Measurements from ENCODE around the gene CPNE4. TPM values are rescaled to one million over a fixed set of nuclear protein-coding genes. Genes with fewer than 3 reads are reported as not detected.

Gene CPNE4
- total RNA-seq, 2 experiments from 2014 or later: not detected

DNA sequence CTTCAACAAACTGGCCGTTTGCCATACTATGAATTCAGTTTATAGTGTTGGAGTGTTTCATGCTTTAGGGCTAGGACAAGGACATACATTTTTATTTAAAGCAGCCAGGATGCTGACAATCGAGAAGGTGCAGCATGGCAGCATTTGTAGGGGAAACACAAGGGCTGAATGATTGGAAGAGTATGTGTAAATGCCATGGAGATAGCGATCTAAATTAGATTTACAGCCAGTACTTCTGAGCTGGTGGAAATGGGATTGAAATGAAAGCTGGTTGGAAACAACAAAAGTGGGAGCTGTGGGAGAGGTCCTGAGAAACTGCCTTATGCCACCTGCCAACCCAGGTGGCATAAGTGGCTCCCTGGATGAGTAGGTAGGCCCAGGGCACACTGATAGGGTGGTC lies 322.2 kb downstream of the CPNE4 start:
- CTCF ChIA-PET: no interaction called here
- POLR2A ChIA-PET: no interaction called here

DNA sequence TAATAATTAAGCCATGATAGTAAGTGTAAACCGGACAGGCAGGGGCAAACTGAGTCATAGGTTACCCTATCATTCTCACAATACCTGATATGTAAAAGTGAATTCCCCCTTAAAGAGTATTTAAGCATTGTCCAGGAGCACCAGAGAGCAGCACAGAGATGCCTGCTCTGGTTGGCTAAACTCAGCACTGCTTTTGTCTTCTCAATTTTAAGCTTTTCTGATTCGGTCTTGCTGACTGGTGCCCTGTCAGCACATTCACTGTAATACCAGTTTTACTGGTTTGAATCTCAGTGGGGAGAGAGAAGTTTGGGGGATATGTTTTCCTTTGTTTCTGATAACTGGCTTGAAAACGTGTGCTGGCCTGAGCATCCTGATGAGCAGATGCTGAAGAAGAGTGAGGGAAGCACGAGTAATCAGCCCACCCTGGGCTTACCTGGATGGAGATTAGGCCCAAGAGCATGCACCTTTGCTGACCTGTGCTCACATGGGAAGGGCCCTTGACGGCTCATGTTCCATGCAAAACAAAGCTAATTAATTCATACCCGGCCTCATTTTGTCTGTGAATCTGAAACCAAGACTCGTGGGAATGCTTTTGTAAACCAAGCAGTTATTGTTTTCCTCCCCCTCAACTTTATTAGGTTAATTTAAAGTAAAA lies 323.6 kb downstream of the CPNE4 start:
- ChIA-PET CTCF (no interaction called here), POLR2A (no interaction called here)

DNA sequence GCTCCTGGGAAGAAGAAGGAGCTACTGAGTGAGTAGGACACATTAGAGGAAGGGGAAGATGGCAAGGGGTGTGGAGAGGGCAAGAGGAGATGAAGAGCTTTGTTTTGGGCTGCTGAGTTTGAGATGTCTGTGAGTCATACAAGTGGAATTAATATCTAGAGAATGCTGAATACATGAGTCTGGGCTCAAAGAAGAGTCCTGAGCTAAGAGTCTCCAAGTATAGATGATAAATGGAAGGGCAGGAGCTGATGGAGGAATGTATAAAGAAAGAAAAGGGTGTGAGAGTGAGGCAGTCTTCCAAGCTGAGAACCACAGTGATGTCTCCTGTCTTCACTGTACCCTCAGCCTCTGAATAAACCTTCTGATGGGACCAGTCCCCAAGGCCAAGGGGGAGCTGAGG lies 326.6 kb downstream of the CPNE4 start:
- ChIA-PET POLR2A (no interaction called here), CTCF (no interaction called here)

DNA sequence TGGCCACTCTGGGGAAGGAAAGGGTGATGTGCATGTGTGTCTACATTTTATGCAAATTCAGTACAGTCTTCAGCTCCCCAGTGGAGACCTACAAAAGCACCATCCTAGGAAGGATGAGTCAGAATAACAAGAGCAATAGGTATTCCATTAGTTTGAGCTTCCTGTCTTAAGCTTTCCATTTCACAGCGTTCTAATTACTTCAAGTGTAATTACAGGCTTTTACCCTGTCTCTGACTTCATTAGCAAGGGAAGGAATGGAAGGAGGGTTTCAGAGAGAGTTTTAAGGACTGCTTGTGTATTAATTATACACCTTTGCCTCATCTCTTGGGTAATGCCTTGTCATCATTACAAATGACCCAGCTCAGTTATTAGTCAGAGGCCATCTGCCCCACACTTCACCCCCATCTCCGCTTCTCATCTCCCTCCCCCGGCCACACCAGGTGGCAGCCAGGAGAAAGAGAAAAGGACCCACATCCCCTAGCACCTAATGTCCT lies 329.2 kb downstream of the CPNE4 start:
- POLR2A ChIA-PET: no interaction called here
- CTCF ChIA-PET: no interaction called here

DNA sequence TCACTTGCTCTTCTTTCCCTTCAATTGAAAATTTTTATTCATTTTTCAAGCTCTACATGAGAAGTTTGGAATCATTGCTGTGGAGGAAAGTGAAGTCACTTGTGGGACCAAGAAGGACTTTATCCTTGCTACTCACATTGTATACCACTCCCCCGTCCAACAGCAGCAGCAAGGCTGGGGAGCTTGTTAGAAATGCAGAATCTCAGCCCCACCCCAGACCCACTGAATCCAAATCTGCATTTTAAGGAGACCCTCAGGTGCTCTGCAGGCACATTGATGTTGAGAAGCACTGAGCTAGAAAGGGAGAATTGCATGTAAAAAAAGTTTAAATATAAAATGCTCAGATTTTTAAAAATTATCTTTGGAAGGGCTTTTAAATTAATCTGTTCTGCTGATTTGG lies 329.7 kb downstream of the CPNE4 start:
- CTCF ChIA-PET: no interaction called here
- POLR2A ChIA-PET: no interaction called here

DNA sequence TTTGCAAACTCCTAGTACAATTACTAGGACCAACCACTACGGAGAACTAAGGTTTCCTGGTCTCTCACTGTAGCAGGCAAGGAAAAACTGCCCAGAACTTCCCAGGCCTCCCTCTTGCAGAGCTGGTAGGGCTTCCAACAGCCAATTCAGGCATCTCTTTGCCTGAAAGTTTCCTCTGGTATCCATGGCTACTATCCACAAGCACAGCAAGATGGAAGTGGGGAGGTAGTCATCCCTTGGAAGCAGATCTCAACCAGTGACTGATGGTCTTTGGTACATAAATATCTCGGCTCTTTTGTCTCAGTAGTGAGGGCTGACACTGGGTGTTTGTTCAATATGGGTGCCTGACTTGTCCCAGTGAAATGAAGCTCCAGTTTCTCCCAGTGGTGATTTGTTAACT lies 330.7 kb downstream of the CPNE4 start:
- ChIA-PET CTCF (no interaction called here), POLR2A (no interaction called here)

DNA sequence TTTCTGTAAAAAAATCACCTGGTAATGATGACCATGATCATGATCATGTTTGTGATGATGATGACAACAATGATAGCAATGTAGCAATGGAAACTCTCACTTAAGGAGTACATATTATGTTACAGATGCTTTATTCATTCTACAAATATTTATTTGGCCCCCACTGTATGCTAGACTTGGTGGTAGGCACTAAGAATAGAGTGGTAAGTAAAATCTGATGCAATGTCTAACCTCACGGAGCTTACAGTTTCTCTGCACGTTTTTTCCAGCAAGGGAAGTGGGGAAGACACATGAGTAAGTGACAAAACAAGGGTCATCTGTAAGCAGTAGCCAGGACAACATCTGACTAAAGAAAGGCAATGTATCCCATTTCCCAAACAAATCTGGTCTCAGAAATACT lies 332.7 kb downstream of the CPNE4 start:
- POLR2A ChIA-PET: no interaction called here
- CTCF ChIA-PET: no interaction called here

DNA sequence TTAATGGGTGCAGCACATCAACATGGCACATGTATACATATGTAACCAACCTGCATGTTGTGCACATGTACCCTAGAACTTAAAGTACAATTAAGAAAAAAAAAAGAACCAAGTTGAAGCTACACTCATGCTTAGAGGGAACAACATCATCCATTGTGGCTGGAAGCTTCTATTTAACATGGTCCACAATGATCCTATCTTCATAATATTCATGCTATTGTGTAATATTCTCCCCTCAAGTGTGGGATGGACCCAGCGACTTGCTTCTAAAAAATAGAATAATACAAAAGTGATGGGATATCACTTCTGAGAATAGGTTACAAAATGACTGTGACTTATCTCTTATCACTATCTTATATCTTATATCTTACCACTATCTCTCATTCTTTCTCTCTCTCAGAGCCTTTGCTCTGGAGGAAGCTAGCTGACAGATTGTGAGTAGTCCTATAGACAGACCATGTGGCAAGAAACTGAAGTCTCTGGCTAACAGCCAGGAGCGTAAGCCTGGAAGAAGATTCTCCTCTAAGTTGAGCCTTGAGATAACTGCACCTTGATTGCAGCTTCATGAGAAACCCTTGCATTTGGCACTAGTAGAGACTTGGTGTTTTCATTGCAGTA lies 333.6 kb downstream of the CPNE4 start:
- CTCF ChIA-PET: no interaction called here
- POLR2A ChIA-PET: no interaction called here

DNA sequence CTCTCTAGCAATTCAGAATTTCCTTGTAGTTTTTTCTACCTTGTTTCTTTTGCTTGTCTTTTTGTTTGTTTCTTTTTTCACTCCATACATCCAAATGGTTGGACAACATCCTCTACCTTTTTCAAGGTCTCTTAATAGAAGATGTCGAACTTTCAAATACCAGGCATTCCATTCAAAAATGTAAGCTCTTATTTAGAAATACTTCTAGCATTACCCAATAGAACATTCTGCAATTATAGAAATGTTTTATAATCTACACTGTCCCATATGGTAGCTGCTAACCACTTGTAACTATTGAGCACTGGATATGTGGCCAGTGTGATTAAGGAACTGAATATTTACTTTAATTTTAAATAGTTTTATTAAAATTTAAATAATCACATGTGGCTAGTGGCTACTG lies 335.8 kb downstream of the CPNE4 start:
- POLR2A ChIA-PET: no interaction called here
- CTCF ChIA-PET: no interaction called here

DNA sequence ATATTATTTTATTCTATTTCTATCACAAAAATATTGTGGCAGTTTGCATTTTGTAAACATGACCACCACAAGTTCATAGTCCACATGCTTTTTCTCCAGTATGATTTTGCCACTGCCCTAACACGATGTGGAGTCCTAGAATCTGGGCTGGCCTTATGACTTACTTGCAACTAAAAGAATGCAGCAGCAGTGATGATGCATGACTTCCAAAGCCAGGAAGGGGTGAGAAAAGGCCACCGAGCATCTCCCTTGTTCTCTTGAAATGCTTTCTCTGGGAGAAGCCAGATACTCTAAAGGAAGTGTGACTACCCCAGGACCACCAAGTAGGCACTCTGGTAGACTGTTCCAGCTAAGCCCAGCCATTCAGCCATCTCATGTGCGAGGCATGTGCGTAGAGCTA lies 340.4 kb downstream of the CPNE4 start:
- CTCF ChIA-PET: no interaction called here
- POLR2A ChIA-PET: no interaction called here

DNA sequence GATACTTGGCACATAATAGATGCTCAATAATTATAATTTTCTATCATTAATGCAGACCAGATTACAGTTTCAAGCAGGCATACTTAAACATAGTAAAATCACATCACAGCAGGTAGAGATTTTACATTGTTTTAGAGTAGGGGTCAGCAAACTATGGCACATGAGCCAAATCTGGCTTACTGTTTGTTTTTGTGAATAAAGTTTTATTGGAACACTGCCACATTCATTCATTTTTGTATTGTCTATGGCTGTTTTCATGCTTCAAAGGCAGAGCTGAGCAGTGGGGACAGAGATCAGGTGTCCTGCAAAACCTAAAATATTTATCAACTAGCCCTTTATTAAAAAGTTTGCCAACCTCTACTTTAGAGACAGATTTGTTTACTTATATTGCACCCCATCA lies 342.5 kb downstream of the CPNE4 start:
- ChIA-PET CTCF (no interaction called here), POLR2A (no interaction called here)

DNA sequence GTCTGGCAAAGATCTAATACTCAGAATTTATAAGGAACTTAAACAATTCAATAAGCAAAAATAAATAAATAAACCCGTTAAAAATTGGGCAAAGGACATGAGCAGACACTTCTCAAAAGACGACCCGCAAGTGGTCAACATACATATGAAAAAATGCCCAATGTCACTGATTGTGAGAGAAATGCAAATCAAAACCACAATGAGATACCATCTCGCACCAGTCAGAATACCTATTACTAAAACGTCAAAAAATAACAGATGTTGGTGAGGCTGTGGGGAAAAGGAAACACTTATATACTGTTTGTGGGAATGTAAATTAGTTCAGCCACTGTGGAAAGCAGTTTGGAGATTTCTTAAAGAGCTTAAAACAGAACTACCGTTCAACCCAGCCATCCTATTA lies 344.0 kb downstream of the CPNE4 start:
- CTCF ChIA-PET: no interaction called here
- POLR2A ChIA-PET: no interaction called here

DNA sequence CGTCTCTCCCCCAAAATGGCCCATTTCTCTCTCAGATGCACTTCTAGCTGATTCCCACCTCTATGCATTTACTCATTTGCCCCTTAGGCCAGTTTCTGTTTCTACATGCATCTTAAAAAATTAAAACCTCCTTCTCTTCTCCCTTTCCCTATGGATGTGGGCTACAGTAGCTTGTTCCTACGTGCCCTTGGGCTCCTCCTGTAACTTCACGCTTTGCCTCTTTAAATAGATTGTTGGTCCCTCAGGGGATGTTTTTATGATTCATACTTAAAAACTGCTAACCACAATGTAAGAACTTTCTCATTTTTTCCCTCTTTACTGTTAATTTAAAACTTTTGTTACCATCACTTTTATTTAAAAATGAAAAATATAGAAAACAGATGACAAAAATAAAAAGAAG lies 346.4 kb downstream of the CPNE4 start:
- CTCF ChIA-PET: no interaction called here
- POLR2A ChIA-PET: no interaction called here

DNA sequence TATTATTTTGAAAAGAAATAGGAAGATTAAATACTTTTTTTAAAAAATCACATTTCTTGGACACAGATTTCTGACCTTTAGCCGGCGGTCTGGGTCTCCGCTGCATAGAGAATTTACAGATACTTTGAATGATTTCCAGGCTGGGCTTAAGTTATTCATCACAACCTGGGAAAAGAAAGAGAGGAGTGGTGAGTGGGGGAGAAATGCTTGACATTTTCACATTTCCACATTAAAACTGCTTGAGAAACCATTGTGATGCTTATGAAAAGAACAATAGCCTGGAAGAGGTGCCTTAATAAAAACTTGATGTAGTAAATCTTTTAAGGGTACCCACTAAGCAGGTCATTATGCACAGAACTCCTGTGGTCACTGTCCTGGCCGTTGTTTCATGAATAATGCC lies 365.2 kb downstream of the CPNE4 start:
- ChIA-PET CTCF (no interaction called here), POLR2A (interaction anchor here (0.7 kb wide), 1 partner anchor 8 kb away, joined by 4 read pairs; no protein-coding TSS in a partner anchor)

DNA sequence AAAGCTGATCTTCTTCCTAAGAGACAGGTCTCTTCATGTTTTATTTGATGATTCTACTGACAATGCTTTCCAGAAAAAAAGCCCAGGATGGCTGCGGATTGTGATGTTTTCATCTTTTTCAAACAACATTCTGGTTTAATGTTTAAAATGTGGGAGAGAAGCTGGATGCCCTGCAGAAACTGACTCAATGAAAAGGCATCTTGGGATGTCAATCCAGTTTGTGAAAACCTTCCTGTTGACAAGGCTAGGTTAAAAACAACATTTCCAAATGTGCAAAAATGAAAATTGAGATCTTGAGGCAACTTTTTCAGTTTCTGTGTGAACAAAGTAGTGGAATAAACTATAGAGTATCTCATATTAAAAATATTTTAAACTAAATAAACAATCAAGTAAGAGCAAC lies 376.0 kb downstream of the CPNE4 start:
- CTCF ChIA-PET: no interaction called here
- POLR2A ChIA-PET: no interaction called here

DNA sequence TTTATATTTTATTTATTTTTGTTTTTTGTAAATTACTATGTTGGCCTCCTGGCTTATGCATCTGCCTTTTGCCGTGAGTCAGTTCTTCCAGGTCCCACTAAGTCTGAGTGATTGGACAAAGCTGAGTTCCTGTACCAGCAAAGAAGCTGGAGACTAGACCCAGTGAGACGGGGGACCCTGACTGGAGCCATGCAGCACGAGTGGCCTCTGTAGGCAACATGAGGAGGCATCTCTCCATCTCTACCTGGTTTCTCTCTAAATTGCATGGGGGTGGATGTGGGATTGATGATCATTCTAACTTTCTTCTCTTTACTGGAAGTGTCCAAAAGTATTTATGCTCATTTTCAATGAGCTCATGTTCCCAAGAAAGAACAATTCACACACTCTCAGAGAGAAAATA lies 376.7 kb downstream of the CPNE4 start:
- ChIA-PET POLR2A (no interaction called here), CTCF (no interaction called here)

DNA sequence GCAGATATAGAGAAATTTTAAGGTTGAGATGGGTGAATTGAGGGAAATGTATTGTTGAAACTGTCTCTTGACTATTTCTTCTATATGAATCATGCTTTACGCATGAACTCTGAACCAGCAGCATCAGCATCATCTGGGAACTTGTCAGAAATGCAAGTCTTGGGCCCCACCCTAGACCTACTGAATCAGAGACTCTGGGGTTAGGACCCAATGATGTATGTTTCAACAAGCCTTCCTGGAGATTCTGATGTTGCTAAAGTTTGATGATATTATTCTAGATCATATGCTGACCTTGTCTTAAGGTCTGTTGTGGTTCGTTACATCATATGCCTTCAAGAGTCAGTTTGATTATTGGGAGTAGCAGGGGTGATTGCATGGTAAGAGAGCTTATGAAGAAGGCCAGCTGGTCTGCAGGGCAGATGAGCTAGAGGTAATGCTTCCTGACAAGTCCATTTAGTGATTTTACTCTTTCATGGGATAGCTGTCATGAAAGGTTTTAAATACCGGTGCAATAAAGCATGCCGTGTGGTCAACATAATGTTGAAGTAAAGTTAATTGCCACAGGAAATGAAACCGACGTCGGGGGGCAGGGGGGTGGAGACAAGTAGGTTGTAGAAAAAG lies 379.6 kb downstream of the CPNE4 start:
- ChIA-PET CTCF (no interaction called here), POLR2A (no interaction called here)

DNA sequence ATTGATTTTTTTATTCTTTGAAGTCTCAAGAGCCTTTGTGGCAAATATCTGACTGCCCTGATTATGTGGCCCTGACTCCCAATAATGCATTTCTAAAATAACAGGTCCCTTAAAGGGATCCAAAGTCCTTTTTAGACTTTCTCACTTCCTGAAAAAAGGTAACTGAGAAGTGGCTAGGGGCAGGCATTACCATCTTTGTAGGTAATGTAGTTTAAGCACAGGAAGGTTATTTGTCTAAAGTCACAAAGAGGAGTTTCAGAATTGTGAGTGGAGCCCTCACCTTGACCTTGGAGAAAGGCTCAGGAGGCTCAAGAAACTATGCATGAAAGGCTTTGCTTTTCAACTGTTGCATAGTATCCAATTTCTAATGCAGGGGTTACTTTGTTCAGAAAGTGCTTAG lies 389.2 kb downstream of the CPNE4 start:
- CTCF ChIA-PET: no interaction called here
- POLR2A ChIA-PET: no interaction called here

DNA sequence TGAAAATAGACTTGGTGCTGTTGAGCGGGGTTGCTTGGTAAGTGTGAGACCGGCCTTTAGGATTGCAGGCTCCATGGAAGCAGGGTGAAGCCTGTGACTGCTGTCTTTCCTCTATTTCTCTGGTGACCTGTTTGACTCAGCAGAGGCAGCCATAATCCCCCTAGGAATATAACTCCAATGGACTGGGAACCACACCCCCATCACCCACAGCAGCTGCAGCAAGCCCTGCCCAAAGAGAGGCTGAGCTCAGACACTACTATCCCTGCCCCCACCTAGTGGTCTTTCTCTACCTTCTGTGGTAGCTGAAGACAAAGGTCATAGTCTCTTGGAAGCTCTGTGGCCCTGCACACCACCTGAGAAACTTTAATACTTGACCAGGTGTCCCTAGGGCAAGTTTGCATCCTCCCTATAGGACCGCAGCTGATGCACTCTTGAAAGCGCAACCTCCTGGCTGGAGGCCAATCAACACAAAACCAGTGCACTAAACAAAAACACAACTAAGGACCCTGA lies 398.5 kb downstream of the CPNE4 start:
- ChIA-PET CTCF (no interaction called here), POLR2A (no interaction called here)

DNA sequence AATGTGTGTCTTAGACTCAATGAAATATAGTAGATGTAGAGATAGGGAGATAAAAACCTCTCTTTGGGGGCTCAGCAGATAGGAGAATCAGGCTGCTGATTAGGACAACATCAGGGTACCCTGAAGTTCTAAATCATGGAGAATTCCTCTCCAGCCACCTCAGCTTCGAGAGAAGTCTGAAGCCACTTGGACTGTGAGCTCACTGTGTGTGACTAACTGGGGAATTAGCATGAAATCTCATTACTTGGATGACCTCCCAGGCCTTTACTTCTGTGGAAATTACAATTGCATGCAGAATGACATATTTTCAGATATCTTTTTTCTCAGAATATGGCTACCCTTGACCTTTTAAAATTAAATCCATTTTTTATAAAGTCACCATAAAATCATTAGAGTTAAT lies 404.0 kb downstream of the CPNE4 start:
- ChIA-PET POLR2A (no interaction called here), CTCF (no interaction called here)

DNA sequence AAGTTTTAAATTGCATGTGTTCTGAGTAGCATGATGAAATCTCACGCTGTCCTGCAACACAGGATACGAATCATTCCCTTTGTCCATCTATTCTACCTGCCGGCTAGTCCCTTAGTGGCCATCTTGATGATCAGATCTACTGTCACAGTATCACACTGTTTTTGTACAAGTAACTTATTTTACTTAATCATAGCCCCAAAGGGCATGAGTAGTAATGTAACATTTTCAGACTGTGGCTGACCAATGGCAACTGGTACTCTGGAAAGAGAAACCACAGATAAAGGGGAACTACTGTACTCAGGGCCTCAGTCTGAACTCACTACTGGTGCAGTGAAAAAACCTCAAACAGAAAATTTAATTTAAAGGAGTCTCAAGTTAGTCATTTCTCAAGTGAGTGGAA lies 404.7 kb downstream of the CPNE4 start:
- ChIA-PET POLR2A (no interaction called here), CTCF (no interaction called here)

DNA sequence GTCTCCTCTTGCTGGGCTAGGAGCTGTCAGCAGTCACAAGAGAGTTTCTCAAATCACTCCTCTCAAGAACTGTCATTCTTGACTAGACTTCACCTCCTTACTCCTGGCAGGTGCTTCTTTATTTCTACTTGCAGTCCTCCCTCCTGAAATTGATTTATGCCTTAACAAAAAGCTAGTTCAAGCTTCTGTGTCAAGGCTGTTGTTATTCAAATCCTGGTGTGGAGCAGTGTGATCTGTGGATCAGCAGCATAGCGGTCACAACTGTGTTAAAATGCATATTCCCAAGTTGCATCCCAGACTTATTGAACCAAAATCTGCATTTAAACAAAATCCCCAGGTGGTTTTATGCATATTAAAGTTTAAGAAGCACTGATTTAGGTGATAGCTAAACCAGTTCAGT lies 411.4 kb downstream of the CPNE4 start:
- ChIA-PET POLR2A (no interaction called here), CTCF (no interaction called here)
